ENCODE measurements around the gene LZTS2.

The LZTS2 gene

GRCh38 chr10:101014966-101015581, 15.5 kb downstream of the LZTS2 start:
- DNase-seq: no peak

GRCh38 chr10:101015582-101015973, 16.0 kb downstream of the LZTS2 start:
- no peak for DNase-seq

GRCh38 chr10:101016814-101017213, 17.2 kb downstream of the LZTS2 start:
- DNase-seq: no peak

GRCh38 chr10:101018118-101018599, 18.6 kb downstream of the LZTS2 start:
- no peak for DNase-seq

- DNase-seq: peak; percentile 6 to 24
Measured at GRCh38 chr10:101018600-101019439, 19.2 kb downstream of the LZTS2 start.

- DNase-seq: no peak
Measured at GRCh38 chr10:101019440-101019703, 19.8 kb downstream of the LZTS2 start.

- no peak for DNase-seq
Measured at GRCh38 chr10:101020427-101021075, 20.9 kb downstream of the LZTS2 start.

GRCh38 chr10:101021239-101021638, 21.6 kb downstream of the LZTS2 start:
- no peak for DNase-seq

GRCh38 chr10:101021692-101022251, 22.2 kb downstream of the LZTS2 start:
- DNase-seq: no peak

GRCh38 chr10:101022967-101023705, 23.5 kb downstream of the LZTS2 start:
- DNase-seq: no peak

- DNase-seq: no peak
Measured at GRCh38 chr10:101027106-101027720, 27.6 kb downstream of the LZTS2 start.

GRCh38 chr10:101028446-101029337, 29.1 kb downstream of the LZTS2 start:
- DNase-seq: no peak

- no peak for DNase-seq
Measured at GRCh38 chr10:101029520-101030295, 30.1 kb downstream of the LZTS2 start.

GRCh38 chr10:101030496-101031127, 31.0 kb downstream of the LZTS2 start:
- DNase-seq: no peak

- peak; percentile 77 to 86 for DNase-seq
Measured at GRCh38 chr10:101031128-101031795, 31.7 kb downstream of the LZTS2 start, which contains the start of the genes PDZD7 and SFXN3. PDZD7 (minus strand) TSS chr10:101031129; CDS start chr10:101030219, 910 bp downstream. SFXN3 (plus strand) TSS chr10:101031234; CDS start chr10:101034695, 3,461 bp downstream.

- DNase-seq: peak; percentile 12 to 18
Measured at GRCh38 chr10:101031796-101032636, 32.4 kb downstream of the LZTS2 start.

- no peak for DNase-seq
Measured at GRCh38 chr10:101032637-101033224, 33.1 kb downstream of the LZTS2 start.

GRCh38 chr10:101033276-101033675, 33.7 kb downstream of the LZTS2 start:
- DNase-seq: no peak
